Activated CD4-positive, alpha-beta T cell treated with anti-CD3 and anti-CD28 coated beads, Interleukin-2, Interleukin-4, amounts not matched to agents 100 ng/mL and 50 ng/mL, durations not matched to agents 16 hours and 8 hours (primary cell): Measurements from ENCODE around the gene RBM22.

Experiments
- DNase-seq: peaks from one replicate; pipeline ENCODE4 v3.0.0-alpha.2; 2020; ENCODE audit warnings: low spot score

The RBM22 gene

DNA sequence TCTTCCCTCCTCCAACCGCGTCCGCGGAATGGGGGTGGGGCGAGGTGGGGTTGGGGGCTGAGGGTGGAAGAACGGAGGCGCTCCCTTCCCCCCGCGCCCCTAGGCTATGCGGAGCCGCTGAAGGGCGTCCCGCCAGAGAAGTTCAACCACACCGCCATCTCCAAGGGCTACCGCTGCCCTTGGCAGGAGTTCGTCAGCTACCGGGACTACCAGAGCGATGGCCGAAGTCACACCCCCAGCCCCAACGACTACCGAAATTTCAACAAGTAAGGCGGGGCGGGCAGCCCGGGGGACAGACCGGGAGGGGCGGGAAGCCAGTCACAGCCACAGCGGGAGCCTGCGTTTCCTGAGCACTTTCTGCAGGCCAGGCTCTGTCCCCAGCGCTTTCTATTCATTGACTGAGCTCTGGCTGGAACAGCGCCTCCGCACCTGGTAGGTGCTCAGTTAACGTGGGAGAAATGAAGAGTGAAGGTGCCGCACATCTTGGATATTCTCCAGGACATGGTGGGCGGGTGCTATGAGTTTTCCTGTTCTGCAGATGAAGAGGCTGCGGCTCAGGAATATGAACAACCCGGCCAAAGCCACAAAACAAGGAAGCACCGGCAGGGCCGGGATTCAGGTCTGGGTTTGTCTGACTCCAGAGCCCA is 28.5 kb downstream of the RBM22 start:
- peak; percentile 3 for DNase-seq

GRCh38 chr5:150671509-150672236 is 29.2 kb downstream of the RBM22 start:
- no peak for DNase-seq

DNA sequence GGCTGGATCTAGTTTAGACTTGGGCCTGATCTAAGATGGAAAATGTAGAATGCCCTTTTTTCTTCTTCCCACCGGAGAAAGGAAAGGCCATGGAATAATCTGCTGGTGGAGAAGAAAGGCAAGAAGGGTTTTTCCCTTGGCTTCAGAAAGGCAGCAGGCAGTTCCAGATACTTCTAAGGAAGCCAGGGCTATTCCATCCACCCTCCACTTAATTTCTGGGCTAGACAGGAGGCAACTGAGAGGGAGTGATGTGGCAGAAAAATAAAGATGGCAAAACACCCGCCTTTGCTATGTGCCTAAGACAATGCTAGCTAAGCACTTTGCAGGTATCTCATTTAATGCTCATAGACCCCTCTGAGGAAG is 29.9 kb downstream of the RBM22 start:
- DNase-seq = no peak

- DNase-seq = no peak
Observed at GRCh38 chr5:150670275-150670947, 30.5 kb downstream of the RBM22 start.

- no peak for DNase-seq
Observed at GRCh38 chr5:150665044-150665443, 35.8 kb downstream of the RBM22 start.

DNA sequence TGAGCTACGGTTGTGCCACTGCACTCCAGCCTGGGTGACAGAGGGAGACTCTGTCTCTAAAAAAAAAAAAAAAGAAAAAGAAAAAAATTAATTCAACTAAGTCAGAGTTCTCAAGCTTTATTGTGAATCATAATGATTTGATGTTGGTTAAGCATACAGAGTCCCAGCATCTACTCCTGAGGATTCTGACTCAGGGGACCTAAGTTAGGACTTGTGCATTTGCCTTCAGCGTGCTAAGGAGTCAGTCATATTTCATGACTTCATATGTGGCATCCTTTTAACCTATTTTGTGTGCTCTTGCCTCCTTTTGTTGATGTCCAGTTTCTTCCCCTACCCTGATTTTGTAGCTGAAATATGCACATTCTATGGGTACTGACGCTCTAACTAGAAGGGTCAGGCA is 36.9 kb downstream of the RBM22 start:
- no peak for DNase-seq

GRCh38 chr5:150662731-150663516 is 37.9 kb downstream of the RBM22 start:
- no peak for DNase-seq

DNA sequence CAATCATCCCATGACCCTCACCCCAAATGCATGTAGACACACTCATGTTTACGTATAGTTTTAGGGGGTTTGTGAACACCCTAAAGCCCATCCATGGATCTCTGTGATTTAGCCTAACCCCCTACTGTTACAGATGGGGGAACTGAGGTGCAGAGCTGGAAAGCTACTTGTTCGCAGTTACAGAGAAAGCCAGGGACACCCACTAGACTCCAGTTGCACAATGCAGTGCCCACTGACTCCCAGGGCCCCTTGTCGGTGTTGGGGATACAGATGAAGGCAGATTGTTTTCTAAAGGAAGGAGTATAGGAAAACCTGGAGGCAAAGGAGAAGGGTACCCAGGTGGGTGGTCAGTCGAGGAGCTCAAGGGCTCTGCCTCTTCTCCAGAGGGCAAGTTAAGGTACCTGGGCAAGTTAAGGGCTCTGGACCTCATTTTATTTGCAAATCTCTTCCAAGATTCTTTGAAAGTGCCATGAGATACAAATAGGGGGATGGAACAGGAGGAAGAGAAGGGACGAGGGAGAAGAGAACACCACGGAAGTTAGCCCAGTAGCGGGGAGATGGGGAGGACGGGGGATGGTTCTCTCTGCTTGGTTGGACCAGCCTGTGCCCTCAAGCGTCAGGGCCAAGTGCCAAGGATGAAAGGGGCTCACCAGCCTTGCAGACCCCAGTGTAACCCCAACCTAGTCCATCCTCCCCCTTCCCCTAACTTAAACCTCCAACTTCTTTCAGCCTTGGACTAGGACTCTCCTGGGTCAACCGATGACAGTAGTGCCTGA is 38.9 kb downstream of the RBM22 start:
- DNase-seq = no peak

GRCh38 chr5:150661086-150661485 is 39.8 kb downstream of the RBM22 start, which contains the start of gene MYOZ3:
Gene MYOZ3, plus strand, starts transcription at chr5:150661251. Its CDS starts 1,691 bp downstream, at chr5:150662942.
- DNase-seq = no peak

DNA sequence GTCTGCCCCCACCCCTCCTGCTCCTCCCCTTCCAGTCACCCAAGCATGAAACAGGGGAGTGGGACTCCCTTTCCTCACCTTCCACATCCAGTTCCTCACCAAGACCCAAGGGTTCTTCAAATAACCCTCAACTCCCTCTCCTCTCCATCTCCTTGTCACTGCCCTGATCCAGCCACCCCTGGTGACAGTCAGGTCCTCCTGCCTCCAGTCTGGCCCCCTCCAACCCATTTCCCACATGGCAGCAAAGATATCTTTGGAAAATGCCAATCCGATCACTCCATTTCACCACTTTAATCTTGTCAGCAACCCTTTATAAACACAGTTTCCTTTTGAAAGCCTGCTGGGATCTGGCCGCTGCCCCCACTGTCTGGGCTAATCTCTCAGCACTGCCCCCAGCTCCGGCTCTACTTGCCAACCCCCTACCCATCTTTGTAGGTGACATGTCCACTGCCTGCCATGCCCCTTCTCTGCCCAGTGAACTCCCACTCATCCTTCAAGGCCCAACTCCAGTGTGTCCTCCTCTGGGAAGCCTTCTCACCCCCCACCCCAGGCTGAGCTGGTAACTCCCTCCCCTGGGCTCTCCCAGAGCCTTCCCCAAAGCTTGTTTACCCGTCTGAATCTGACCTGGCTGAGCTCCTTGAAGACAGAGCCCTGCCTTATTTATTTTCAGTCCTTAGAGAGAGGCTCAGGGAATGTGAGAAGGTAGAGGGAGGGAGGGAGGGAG is 40.6 kb downstream of the RBM22 start:
- DNase-seq = no peak

- no peak for DNase-seq
Observed at GRCh38 chr5:150659360-150660107, 41.3 kb downstream of the RBM22 start.

DNA sequence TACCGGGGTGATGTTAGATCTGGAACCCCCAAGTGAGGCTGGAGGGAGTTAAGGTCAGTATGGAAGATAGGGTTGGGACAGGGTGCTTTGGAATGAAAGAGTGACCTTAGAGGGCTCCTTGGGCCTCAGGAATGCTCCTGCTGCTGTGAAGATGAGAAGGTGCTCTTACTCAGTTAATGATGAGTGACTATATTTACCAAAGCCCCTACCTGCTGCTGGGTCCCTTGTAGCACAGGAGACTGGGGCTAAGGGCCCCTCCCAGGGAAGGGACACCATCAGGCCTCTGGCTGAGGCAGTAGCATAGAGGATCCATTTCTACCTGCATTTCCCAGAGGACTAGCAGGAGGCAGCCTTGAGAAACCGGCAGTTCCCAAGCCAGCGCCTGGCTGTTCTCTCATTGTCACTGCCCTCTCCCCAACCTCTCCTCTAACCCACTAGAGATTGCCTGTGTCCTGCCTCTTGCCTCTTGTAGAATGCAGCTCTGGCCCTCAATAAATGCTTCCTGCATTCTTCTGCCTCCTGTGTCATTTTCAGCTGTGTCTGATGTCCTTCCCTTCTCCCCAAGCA is 42.1 kb downstream of the RBM22 start:
- no peak for DNase-seq

DNA sequence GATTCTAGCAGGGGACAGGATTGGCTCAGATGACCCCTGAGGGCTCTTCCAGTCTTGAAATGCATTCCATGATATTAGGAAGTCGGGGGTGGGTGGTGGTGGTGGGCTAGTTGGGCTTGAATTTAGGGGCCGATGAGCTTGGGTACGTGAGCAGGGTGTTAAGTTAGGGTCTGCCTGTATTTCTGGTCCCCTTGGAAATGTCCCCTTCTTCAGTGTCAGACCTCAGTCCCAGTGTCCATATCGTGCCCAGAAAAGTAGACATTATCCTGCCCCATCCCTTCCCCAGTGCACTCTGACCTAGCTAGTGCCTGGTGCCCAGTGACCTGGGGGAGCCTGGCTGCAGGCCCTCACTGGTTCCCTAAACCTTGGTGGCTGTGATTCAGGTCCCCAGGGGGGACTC is 42.7 kb downstream of the RBM22 start:
- DNase-seq = no peak

GRCh38 chr5:150656191-150657132 is 44.4 kb downstream of the RBM22 start:
- peak; percentile 77 for DNase-seq

- DNase-seq = no peak
Observed at GRCh38 chr5:150655221-150655620, 45.6 kb downstream of the RBM22 start.

GRCh38 chr5:150653762-150654556 is 46.9 kb downstream of the RBM22 start:
- no peak for DNase-seq

GRCh38 chr5:150653145-150653761 is 47.6 kb downstream of the RBM22 start:
- DNase-seq = no peak
